ENCODE results near the gene LCE2C. TPM values are rescaled to one million over a fixed set of nuclear protein-coding genes. Genes with fewer than 3 reads are reported as not detected.

The LCE2C gene
- not detected in 2 replicates for total RNA-seq

DNA sequence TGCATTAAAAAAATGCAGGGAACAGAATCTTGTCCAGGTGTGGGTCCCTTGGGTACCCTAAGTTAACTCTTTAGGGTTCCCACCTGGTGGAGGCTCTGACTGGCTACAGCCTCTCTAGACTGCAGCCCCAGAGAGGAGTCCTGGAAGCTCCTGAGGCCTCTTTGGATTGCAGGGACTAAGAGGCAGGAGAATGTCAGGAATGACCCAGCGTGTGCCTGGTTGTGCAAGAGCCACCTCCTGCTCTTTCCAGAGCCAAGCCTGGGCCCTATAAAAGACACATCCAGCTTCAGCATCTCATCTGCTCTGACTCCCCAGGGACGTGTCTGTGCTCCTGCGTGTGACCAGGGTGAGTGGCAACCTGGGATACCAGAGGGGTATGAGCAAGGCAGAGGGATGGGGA lies at the start of gene LCE2C:
Gene LCE2C, plus strand, starts transcription at position 297 of the 400 bp plus-strand sequence. CDS start 737 bp downstream, outside the sequence.

GRCh38 chr1:152663098-152663497 lies 12.0 kb upstream of the LCE2C start, which contains the start of gene LCE2D:
TSS of gene LCE2D (plus strand) at chr1:152663380. CDS start at chr1:152664106, 726 bp downstream.

GRCh38 chr1:152685823-152686222 lies 10.7 kb downstream of the LCE2C start, which contains the start of gene LCE2B:
TSS of gene LCE2B (plus strand) at chr1:152686123. CDS start at chr1:152686844, 721 bp downstream.

GRCh38 chr1:152697701-152698600 lies 22.9 kb downstream of the LCE2C start, which contains the start of gene LCE2A:
TSS of gene LCE2A (plus strand) at chr1:152698345. CDS start at chr1:152698902, 557 bp downstream.

DNA sequence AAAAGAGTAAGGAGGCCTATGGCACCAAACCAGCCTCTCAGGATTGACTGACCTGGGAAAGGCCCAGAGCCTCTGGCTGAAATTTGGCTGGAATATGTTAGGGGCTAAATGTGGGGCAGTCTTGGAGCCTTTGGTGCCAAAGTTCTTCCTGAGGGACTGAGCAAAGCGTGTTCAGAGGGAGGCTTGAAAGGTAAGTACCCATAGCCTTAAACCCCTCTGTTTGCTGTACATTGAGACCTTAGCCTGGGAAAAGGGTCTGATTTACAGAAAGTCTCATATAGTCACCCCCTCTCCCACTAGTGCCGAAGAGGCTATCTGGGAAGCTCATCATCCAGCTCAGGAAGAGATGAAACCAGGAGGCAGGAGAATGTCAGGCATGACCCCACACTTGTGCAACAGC lies 32.8 kb downstream of the LCE2C start, which contains the start of gene LCE4A:
Gene LCE4A, plus strand, starts transcription at position 301 of the 400 bp plus-strand sequence. CDS start 916 bp downstream, outside the sequence.

Other genes starting within 250 kb of the LCE2C start
- gene LCE5A, start 164.5 kb upstream of the LCE2C start, total RNA-seq: not detected in 2 replicates
- not detected in 2 replicates for gene CRCT1, start 160.8 kb upstream of the LCE2C start, total RNA-seq
- not detected in 2 replicates for gene LCE3E, start 108.5 kb upstream of the LCE2C start, total RNA-seq
- gene LCE3D, start 94.8 kb upstream of the LCE2C start, total RNA-seq: not detected in 2 replicates
- gene LCE3C, start 75.0 kb upstream of the LCE2C start, total RNA-seq: not detected in 2 replicates
- gene LCE3B, start 61.5 kb upstream of the LCE2C start, total RNA-seq: not detected in 2 replicates
- gene LCE3A, start 52.2 kb upstream of the LCE2C start, total RNA-seq: not detected in 2 replicates
- gene LCE2D, start 11.9 kb upstream of the LCE2C start, total RNA-seq: not detected in 2 replicates
- not detected in 2 replicates for gene LCE2B, start 10.8 kb downstream of the LCE2C start, total RNA-seq
- gene LCE2A, start 23.1 kb downstream of the LCE2C start, total RNA-seq: not detected in 2 replicates
- gene LCE4A, start 32.9 kb downstream of the LCE2C start, total RNA-seq: not detected in 2 replicates
- gene KPRP, start 82.7 kb downstream of the LCE2C start, total RNA-seq: not detected in 2 replicates
- not detected in 2 replicates for gene LCE1F, start 99.9 kb downstream of the LCE2C start, total RNA-seq
- not detected in 2 replicates for gene LCE1E, start 111.0 kb downstream of the LCE2C start, total RNA-seq
- not detected in 2 replicates for gene LCE1D, start 121.4 kb downstream of the LCE2C start, total RNA-seq
- not detected in 2 replicates for gene LCE1C, start 131.4 kb downstream of the LCE2C start, total RNA-seq
- gene LCE1B, start 136.7 kb downstream of the LCE2C start, total RNA-seq: not detected in 2 replicates
- gene LCE1A, start 152.2 kb downstream of the LCE2C start, total RNA-seq: not detected in 2 replicates
- not detected in 2 replicates for gene LCE6A, start 167.6 kb downstream of the LCE2C start, total RNA-seq
- not detected in 2 replicates for gene LCE7A, start 184.7 kb downstream of the LCE2C start, total RNA-seq
- gene SMCP, start 203.0 kb downstream of the LCE2C start, total RNA-seq: not detected in 2 replicates
- not detected in 2 replicates for gene IVL, start 233.3 kb downstream of the LCE2C start, total RNA-seq